Subcutaneous adipose tissue (tissue), 4 donors: ENCODE data around the gene MUC16. TPM values are rescaled to one million over a fixed set of nuclear protein-coding genes. Genes with fewer than 3 reads are reported as not detected.

Source experiments
- total RNA-seq, 4 donors: library from RNA; depleted of rRNA; stranded (reverse); fragments of >200 nt; gene quantifications; one replicate each; pipeline ENCODE4 v1.1.0, GENCODE V29; 2016
- TF ChIP-seq, protein P1 (sequence below): fragments of 450-650 bp; IDR thresholded peaks from one replicate; pipeline ENCODE4 v1.5.1; 2016; ENCODE audit warnings: low read depth, mild to moderate bottlenecking, control low read depth, antibody characterized with exemption, moderate library complexity

MUC16 gene
- total RNA-seq, 4 donors from 2014 or later, result 3.4 TPM; not detected in 3

DNA sequence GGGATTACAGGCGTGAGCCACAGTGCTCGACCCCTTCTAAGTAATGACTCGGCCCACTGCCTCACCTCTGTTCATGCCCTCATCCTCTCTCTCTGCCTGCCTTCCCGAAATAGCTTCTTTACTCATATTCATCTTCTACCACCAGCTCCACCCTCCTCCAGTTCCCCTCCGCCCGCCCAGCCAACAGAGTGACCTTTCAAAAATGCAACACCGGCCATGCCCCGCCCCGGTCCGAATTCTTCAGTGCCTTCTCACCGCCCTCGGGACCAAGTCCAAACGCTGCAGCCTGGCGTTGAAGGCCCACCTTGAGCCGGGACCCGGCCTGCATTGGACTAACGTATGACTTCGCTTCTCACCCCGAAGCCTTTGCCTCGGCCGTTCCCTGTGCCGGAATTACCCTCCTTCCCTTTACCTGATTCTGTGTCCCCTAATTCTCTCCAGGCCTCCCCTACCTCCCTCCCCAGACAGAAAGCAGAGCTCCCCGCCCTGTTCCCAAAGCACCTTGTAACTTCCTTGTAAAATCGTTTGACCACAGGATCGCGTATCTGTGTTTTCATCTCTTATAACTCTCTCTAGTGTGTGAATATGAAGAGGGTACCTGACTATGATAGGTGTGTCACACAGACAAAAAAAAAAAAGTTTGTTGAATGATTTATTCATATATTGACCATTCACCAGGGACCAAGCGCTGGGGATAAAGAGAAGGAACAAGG is 8.1 kb upstream of the MUC16 start:
- TF ChIP-seq, protein P1, sequence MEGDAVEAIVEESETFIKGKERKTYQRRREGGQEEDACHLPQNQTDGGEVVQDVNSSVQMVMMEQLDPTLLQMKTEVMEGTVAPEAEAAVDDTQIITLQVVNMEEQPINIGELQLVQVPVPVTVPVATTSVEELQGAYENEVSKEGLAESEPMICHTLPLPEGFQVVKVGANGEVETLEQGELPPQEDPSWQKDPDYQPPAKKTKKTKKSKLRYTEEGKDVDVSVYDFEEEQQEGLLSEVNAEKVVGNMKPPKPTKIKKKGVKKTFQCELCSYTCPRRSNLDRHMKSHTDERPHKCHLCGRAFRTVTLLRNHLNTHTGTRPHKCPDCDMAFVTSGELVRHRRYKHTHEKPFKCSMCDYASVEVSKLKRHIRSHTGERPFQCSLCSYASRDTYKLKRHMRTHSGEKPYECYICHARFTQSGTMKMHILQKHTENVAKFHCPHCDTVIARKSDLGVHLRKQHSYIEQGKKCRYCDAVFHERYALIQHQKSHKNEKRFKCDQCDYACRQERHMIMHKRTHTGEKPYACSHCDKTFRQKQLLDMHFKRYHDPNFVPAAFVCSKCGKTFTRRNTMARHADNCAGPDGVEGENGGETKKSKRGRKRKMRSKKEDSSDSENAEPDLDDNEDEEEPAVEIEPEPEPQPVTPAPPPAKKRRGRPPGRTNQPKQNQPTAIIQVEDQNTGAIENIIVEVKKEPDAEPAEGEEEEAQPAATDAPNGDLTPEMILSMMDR, result no peak

GRCh38 chr19:9014803-9015202 is 4.6 kb upstream of the MUC16 start:
- TF ChIP-seq, protein P1, result no peak

- TF ChIP-seq, protein P1, result no peak
Measured at GRCh38 chr19:9013988-9014387, 3.8 kb upstream of the MUC16 start.

DNA sequence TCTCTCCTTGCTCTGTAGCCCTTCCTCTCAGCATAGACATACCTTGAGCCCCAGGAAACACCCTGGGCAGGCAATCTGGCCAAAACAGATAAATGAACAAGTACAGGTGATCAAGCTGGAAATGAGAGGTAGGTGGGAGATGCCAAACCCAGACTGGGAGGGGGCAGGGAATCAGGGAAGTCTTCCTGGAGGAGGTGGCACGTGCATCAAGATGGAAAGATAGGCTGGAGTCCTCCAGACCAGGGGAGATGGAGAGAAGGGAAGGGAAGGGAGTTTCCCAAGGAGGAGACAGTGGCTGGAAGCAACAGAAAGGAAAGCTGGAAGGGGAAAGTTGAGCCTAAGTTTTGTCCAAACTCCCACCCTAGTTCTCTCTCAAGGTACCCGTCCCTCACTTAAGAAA is 1.7 kb upstream of the MUC16 start:
- TF ChIP-seq, protein P1, result no peak

DNA sequence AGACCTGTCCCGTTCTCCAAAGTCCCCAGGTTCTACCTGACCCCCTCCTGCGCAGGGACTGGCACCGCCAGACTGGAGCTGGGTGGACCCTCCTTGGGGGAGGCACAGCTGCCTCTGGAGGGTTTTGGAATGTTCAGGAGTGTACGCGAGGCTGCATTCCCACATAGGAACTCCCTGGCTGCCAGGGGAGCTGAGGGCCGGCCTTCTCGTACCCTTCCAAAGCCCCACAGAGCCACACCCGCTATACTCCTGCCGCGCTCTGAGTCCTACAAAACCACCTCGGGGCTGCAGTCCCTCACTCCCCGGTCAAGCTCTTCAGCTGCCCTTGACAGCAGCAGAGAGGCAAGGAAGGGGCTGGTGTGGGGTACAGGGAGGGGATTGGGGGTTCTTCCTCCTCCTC is 484 bp upstream of the MUC16 start:
- TF ChIP-seq, protein P1, result no peak

DNA sequence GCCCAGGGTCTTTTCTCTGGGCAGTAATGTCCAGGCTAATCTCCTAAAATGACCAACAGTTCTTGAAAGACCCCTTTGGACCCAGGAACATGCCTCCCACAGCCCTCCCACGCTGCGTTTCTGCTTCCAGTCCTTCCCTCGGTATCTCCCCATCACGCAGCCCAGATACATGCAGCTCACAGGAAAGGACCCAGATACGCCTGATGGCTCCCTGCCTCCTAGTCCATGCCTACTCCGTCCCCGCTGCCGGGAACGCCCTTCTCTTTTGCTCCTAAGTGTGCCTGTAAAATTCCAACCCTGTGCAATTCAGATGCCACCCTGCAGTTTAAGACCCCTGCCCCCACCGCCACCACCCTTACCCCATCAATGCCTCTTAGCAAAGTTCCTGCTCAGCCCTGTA is 778 bp downstream of the MUC16 start:
- TF ChIP-seq, protein P1, result no peak

DNA sequence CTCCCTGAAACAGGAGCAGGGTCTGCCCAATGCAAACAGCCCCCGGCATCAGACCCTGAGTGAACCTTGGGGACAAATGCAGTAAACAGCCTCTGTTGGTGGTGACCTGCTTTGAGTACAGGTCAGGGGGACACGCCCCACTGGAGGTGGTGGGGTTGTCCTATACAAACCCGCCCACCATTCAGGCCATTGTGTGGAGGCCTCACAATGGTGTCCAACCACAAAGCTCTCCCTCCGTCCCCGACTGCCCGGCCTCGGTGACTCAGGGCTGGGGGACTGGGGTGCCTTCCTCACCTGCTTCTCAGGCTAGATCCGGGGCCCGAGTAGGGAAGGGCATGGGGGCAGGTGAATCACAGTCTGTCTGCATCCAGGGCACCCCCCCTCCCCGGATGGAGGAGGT is 1.5 kb downstream of the MUC16 start:
- TF ChIP-seq, protein P1, result no peak
